ENCODE measurements around the gene ROR2. TPM values are rescaled to one million over a fixed set of nuclear protein-coding genes. Genes with fewer than 3 reads are reported as not detected.

Gene ROR2
- total and polyA plus RNA-seq, 2 experiments from 2014 or later, result 8.1 to 18.8 TPM

DNA sequence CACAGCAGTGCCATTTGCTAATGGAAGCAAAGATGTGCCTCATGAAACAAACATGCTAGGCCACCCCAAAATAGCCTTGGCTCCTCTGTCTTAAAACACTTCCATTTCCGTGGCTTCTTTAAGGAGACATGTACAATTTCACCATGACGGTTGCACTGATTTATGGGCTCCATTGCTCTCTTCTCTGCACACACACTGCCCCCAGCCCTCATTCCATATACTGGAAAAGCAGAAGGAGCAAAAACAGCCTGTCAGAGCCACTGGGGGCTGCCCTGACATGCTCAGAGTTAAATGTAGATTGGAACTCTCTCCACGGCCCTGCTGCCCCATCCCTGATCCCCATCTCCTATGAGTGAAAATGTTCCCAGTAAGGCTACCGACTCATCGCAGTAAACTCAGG, 114.8 kb downstream of the ROR2 start:
- Mint-ChIP-seq H3K4me3 (no peak overlapping the region), H3K27me3 (ENCODE audit: insufficient read depth, low read depth, poor library complexity) (peaks cover 11% of the 10 kb centered on the region), H3K9me3 (no peaks in the 10 kb centered on the region), H3K36me3 (ENCODE audit: low read depth) (no peaks in the 10 kb centered on the region), H3K27ac (no peak overlapping the region), H3K4me1 (peaks cover 19% of the 10 kb centered on the region)
- Histone ChIP-seq H2AFZ (no peak overlapping the region), H3K27me3 (ENCODE audit: insufficient read depth) (no peaks in the 10 kb centered on the region), H3K36me3 (ENCODE audit: insufficient read depth) (no peaks in the 10 kb centered on the region), H3K79me2 (replicated peaks; ENCODE audit: insufficient read depth) (peaks cover 6% of the 10 kb centered on the region; the same call in 1 of the 2 replicates), H3K4me2 (no peak overlapping the region), H3K9me2 (ENCODE audit: insufficient read depth) (no peaks in the 10 kb centered on the region), H3F3A (replicated peaks; ENCODE audit: low read depth) (no peaks in the 10 kb centered on the region), H4K20me1 (replicated peaks; ENCODE audit: insufficient read depth) (peaks cover 3% of the 10 kb centered on the region; the same call in 1 of the 2 replicates), H3K4me1 (ENCODE audit: insufficient read depth) (peaks cover 5% of the 10 kb centered on the region; the same call in 1 of the 2 replicates), H3K27ac (ENCODE audit: low read depth) (no peak overlapping the region), H3K4me3 (no peak overlapping the region)
- ATAC-seq, result no peak
- TF ChIP-seq, protein P1, sequence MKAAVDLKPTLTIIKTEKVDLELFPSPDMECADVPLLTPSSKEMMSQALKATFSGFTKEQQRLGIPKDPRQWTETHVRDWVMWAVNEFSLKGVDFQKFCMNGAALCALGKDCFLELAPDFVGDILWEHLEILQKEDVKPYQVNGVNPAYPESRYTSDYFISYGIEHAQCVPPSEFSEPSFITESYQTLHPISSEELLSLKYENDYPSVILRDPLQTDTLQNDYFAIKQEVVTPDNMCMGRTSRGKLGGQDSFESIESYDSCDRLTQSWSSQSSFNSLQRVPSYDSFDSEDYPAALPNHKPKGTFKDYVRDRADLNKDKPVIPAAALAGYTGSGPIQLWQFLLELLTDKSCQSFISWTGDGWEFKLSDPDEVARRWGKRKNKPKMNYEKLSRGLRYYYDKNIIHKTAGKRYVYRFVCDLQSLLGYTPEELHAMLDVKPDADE (IDR thresholded peaks at IDR 0.05), result no peak
- TF ChIP-seq, protein P2, sequence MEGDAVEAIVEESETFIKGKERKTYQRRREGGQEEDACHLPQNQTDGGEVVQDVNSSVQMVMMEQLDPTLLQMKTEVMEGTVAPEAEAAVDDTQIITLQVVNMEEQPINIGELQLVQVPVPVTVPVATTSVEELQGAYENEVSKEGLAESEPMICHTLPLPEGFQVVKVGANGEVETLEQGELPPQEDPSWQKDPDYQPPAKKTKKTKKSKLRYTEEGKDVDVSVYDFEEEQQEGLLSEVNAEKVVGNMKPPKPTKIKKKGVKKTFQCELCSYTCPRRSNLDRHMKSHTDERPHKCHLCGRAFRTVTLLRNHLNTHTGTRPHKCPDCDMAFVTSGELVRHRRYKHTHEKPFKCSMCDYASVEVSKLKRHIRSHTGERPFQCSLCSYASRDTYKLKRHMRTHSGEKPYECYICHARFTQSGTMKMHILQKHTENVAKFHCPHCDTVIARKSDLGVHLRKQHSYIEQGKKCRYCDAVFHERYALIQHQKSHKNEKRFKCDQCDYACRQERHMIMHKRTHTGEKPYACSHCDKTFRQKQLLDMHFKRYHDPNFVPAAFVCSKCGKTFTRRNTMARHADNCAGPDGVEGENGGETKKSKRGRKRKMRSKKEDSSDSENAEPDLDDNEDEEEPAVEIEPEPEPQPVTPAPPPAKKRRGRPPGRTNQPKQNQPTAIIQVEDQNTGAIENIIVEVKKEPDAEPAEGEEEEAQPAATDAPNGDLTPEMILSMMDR (conservative IDR thresholded peaks at IDR 0.05; ENCODE audit: low read depth in 2 of 2), result no peak
- TF ChIP-seq ZNF114 (CRISPR knock-in tag; IDR thresholded peaks at IDR 0.05), result no peak
- TF ChIP-seq, protein P3, sequence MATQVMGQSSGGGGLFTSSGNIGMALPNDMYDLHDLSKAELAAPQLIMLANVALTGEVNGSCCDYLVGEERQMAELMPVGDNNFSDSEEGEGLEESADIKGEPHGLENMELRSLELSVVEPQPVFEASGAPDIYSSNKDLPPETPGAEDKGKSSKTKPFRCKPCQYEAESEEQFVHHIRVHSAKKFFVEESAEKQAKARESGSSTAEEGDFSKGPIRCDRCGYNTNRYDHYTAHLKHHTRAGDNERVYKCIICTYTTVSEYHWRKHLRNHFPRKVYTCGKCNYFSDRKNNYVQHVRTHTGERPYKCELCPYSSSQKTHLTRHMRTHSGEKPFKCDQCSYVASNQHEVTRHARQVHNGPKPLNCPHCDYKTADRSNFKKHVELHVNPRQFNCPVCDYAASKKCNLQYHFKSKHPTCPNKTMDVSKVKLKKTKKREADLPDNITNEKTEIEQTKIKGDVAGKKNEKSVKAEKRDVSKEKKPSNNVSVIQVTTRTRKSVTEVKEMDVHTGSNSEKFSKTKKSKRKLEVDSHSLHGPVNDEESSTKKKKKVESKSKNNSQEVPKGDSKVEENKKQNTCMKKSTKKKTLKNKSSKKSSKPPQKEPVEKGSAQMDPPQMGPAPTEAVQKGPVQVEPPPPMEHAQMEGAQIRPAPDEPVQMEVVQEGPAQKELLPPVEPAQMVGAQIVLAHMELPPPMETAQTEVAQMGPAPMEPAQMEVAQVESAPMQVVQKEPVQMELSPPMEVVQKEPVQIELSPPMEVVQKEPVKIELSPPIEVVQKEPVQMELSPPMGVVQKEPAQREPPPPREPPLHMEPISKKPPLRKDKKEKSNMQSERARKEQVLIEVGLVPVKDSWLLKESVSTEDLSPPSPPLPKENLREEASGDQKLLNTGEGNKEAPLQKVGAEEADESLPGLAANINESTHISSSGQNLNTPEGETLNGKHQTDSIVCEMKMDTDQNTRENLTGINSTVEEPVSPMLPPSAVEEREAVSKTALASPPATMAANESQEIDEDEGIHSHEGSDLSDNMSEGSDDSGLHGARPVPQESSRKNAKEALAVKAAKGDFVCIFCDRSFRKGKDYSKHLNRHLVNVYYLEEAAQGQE (IDR thresholded peaks at IDR 0.05; ENCODE audit: unreplicated experiment), result no peak
- no peak for TF ChIP-seq STAT1 (IDR thresholded peaks at IDR 0.05; ENCODE audit: unreplicated experiment)
- no peak for TF ChIP-seq POLR2AphosphoS5 (IDR thresholded peaks at IDR 0.05; ENCODE audit: low read depth)
- no peak for TF ChIP-seq JUNB (IDR thresholded peaks at IDR 0.05; ENCODE audit: unreplicated experiment)
- no peak for TF ChIP-seq ZNF331 (CRISPR knock-in tag; IDR thresholded peaks at IDR 0.05; ENCODE audit: low read depth)
- TF ChIP-seq NANOG (IDR thresholded peaks at IDR 0.05; ENCODE audit: borderline replicate concordance), result no peak
- no peak for TF ChIP-seq EZH2phosphoT487 (IDR thresholded peaks at IDR 0.05; ENCODE audit: unreplicated experiment)
- no peak for TF ChIP-seq CREB1 (CRISPR knock-in tag; IDR thresholded peaks at IDR 0.05; ENCODE audit: low read depth)
- TF ChIP-seq, protein P4, sequence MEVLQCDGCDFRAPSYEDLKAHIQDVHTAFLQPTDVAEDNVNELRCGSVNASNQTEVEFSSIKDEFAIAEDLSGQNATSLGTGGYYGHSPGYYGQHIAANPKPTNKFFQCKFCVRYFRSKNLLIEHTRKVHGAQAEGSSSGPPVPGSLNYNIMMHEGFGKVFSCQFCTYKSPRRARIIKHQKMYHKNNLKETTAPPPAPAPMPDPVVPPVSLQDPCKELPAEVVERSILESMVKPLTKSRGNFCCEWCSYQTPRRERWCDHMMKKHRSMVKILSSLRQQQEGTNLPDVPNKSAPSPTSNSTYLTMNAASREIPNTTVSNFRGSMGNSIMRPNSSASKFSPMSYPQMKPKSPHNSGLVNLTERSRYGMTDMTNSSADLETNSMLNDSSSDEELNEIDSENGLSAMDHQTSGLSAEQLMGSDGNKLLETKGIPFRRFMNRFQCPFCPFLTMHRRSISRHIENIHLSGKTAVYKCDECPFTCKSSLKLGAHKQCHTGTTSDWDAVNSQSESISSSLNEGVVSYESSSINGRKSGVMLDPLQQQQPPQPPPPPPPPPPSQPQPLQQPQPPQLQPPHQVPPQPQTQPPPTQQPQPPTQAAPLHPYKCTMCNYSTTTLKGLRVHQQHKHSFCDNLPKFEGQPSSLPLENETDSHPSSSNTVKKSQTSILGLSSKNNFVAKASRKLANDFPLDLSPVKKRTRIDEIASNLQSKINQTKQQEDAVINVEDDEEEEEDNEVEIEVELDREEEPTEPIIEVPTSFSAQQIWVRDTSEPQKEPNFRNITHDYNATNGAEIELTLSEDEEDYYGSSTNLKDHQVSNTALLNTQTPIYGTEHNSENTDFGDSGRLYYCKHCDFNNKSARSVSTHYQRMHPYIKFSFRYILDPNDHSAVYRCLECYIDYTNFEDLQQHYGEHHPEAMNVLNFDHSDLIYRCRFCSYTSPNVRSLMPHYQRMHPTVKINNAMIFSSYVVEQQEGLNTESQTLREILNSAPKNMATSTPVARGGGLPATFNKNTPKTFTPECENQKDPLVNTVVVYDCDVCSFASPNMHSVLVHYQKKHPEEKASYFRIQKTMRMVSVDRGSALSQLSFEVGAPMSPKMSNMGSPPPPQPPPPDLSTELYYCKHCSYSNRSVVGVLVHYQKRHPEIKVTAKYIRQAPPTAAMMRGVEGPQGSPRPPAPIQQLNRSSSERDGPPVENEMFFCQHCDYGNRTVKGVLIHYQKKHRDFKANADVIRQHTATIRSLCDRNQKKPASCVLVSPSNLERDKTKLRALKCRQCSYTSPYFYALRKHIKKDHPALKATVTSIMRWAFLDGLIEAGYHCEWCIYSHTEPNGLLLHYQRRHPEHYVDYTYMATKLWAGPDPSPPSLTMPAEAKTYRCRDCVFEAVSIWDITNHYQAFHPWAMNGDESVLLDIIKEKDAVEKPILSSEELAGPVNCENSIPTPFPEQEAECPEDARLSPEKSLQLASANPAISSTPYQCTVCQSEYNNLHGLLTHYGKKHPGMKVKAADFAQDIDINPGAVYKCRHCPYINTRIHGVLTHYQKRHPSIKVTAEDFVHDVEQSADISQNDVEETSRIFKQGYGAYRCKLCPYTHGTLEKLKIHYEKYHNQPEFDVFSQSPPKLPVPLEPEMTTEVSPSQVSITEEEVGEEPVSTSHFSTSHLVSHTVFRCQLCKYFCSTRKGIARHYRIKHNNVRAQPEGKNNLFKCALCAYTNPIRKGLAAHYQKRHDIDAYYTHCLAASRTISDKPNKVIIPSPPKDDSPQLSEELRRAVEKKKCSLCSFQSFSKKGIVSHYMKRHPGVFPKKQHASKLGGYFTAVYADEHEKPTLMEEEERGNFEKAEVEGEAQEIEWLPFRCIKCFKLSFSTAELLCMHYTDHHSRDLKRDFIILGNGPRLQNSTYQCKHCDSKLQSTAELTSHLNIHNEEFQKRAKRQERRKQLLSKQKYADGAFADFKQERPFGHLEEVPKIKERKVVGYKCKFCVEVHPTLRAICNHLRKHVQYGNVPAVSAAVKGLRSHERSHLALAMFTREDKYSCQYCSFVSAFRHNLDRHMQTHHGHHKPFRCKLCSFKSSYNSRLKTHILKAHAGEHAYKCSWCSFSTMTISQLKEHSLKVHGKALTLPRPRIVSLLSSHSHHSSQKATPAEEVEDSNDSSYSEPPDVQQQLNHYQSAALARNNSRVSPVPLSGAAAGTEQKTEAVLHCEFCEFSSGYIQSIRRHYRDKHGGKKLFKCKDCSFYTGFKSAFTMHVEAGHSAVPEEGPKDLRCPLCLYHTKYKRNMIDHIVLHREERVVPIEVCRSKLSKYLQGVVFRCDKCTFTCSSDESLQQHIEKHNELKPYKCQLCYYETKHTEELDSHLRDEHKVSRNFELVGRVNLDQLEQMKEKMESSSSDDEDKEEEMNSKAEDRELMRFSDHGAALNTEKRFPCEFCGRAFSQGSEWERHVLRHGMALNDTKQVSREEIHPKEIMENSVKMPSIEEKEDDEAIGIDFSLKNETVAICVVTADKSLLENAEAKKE (CRISPR knock-in tag; IDR thresholded peaks at IDR 0.05), result no peak
- TF ChIP-seq EZH2 (IDR thresholded peaks at IDR 0.05; ENCODE audit: low read depth, unreplicated experiment), result no peak
- no peak for DNase-seq (ENCODE audit: low spot score)

Data from GM23338 (cell line).